ENCODE data around the gene FKBP15. TPM values are rescaled to one million over a fixed set of nuclear protein-coding genes. Genes with fewer than 3 reads are reported as not detected.

FKBP15 gene
- total and polyA plus RNA-seq, 2 of the 8 experiments (the other 6 are each of a cell fraction or from before 2014, with no cell fraction given), result 9.9 to 13.8 TPM

- POLR2A ChIA-PET (ENCODE audit: partially characterized antibody), result interaction anchor here (1.2 kb wide), 1 partner anchor 8 kb away, joined by 5 read pairs; no protein-coding TSS in a partner anchor
- CTCF ChIA-PET (ENCODE audit: partially characterized antibody), result interaction anchor here (0.9 to 4.7 kb wide), 5 partner anchors 9 to 232 kb away, joined by 3 to 17 read pairs (median 4); partner anchors contain the start of genes FKBP15 and SLC31A1
Observed at GRCh38 chr9:113152699-113153098, 68.4 kb downstream of the FKBP15 start.

More at GRCh38 chr9:113152699-113153098, 68.4 kb downstream of the FKBP15 start:
- no peak for DNase-seq (ENCODE audit: low read depth in 1 of 2, low spot score in 2 of 2)
- WGBS, 2 experiments (ENCODE audit: extremely low coverage in 1 of 2, insufficient coverage in 1 of 2, insufficient read length in 1 of 2, insufficient replicate concordance in 2 of 2, low coverage in 1 of 2, low lambda C conversion rate in 2 of 2, missing lambda C conversion rate in 1 of 2), result 75% methylated on average over 3 of the region's 3 CpGs; no CpG with 5 or more reads in 1 of the 2 experiments
- no peak overlapping the region for H4K5ac ChIP-seq (ENCODE audit: insufficient read length, low read depth, low read length)
- FAIRE-seq, result no peak
- H3K27me3 ChIP-seq (replicated peaks in 1 of 4; ENCODE audit: control insufficient read depth in 3 of 4, extremely low read depth in 1 of 4, insufficient read depth in 3 of 4, low read length in 3 of 4), result peaks cover 0 to 10% (median 7%) of the 10 kb centered on the region in 4 experiments; a peak in 5 of 7 replicates
- no peak overlapping the region for H2BK12ac ChIP-seq (ENCODE audit: low read depth, low read length)
- H2AK5ac ChIP-seq (ENCODE audit: low read depth, low read length), result no peak overlapping the region
- H3K27ac ChIP-seq (ENCODE audit: low read depth, low read length), result no peak overlapping the region
- no peak overlapping the region for H4K91ac ChIP-seq (replicated peaks; ENCODE audit: insufficient read length, low read length)
- H3K4me2 ChIP-seq (ENCODE audit: insufficient read depth in 1 of 2, low read depth in 2 of 2, low read length in 2 of 2), result no peak overlapping the region
- H3K9me3 ChIP-seq (ENCODE audit: insufficient read depth in 2 of 2, low read depth in 1 of 2, low read length in 1 of 2), result no peaks in the 10 kb centered on the region
- no peak overlapping the region for H3K9ac ChIP-seq (replicated peaks in 1 of 4; ENCODE audit: extremely low read depth in 1 of 4, low read depth in 3 of 4, low read length in 3 of 4)
- no peaks in the 10 kb centered on the region for H3K79me1 ChIP-seq (ENCODE audit: low read depth, low read length)
- no peaks in the 10 kb centered on the region for H3K36me3 ChIP-seq (ENCODE audit: control insufficient read depth in 2 of 4, insufficient read depth in 4 of 4, low read length in 3 of 4)
- H3K23me2 ChIP-seq (ENCODE audit: low read depth, low read length), result peaks cover 5% of the 10 kb centered on the region
- H3K4me3 ChIP-seq (ENCODE audit: extremely low read depth in 1 of 4, insufficient read depth in 2 of 4, low read depth in 3 of 4, low read length in 4 of 4), result no peak overlapping the region
- no peak overlapping the region for H3K23ac ChIP-seq (ENCODE audit: insufficient read length)
- TF ChIP-seq RFX5 (IDR thresholded peaks at IDR 0.05; ENCODE audit: borderline replicate concordance, low read depth, low read length) (no peak), CTCF (IDR thresholded peaks at IDR 0.05; ENCODE audit: control extremely low read depth in 1 of 3, insufficient read depth in 1 of 3, low read depth in 1 of 3, low read length in 3 of 3) (peak in 2 of 3 experiments; percentile 2 to 21; a peak in 2 of 4 replicates)
- no peaks in the 10 kb centered on the region; a peak in 1 of 7 replicates for H3K4me1 ChIP-seq (replicated peaks in 1 of 4; ENCODE audit: control insufficient read depth in 3 of 4, insufficient read depth in 4 of 4, low read length in 3 of 4)
- H2BK20ac ChIP-seq (ENCODE audit: low read length), result no peak overlapping the region
- no peak overlapping the region for H2BK120ac ChIP-seq (replicated peaks; ENCODE audit: low read depth, low read length)
- H3K14ac ChIP-seq (ENCODE audit: insufficient read length), result no peak overlapping the region
- no peak overlapping the region for H3K18ac ChIP-seq (ENCODE audit: extremely low read depth, low read length)
- no peaks in the 10 kb centered on the region for H3K79me2 ChIP-seq (ENCODE audit: control insufficient read depth in 1 of 2, insufficient read depth in 2 of 2, low read length in 2 of 2)
- no peak overlapping the region for H3K4ac ChIP-seq (replicated peaks; ENCODE audit: insufficient read length, low read depth, low read length)
- no peak overlapping the region for H2BK15ac ChIP-seq (ENCODE audit: low read length)
- no peak overlapping the region for H3K56ac ChIP-seq (replicated peaks; ENCODE audit: insufficient read length, low read depth, low read length)
- H2BK5ac ChIP-seq (ENCODE audit: low read depth, low read length), result no peak overlapping the region
- H4K20me1 ChIP-seq (replicated peaks in 1 of 2; ENCODE audit: control insufficient read depth in 1 of 2, insufficient read depth in 2 of 2, low read length in 2 of 2), result no peaks in the 10 kb centered on the region
- no peak overlapping the region for H2AFZ ChIP-seq (ENCODE audit: low read length)
- no peak overlapping the region for H4K8ac ChIP-seq (ENCODE audit: extremely low read depth, insufficient read depth, low read length)

All from H1 (cell line).